Stomach (tissue), 9 donors: Measurements from ENCODE around the gene NFKBIA. TPM values are rescaled to one million over a fixed set of nuclear protein-coding genes. Genes with fewer than 3 reads are reported as not detected.

Source experiments
- DNase-seq, 2 donors: peaks; one replicate each; pipeline versions ENCODE4 v3.0.0 to v3.0.0-alpha.2; 2013 to 2019
- H3K27ac ChIP-seq, 5 donors: fragments of 200-600 bp in 4 of 5; sonication (generic) in 4 of 5; one replicate each; pipeline ENCODE4 v1.5.1; 2013 to 2019; ENCODE audit warnings: mild to moderate bottlenecking in 1 of 5, moderate library complexity in 1 of 5
- H3K27me3 ChIP-seq, 3 donors: fragments of 200-600 bp; sonication (generic); one replicate each; pipeline ENCODE4 v1.5.1; 2017 to 2019; ENCODE audit warnings: mixed run types in 1 of 3
- H3K36me3 ChIP-seq, 4 donors: fragments of 200-600 bp; sonication (generic); 1 replicate in 3 of 4; 2 replicates in 1 of 4; pipeline ENCODE4 v1.5.1; 2016 to 2019
- H3K4me1 ChIP-seq, 4 donors: fragments of 200-600 bp; sonication (generic); one replicate each; pipeline ENCODE4 v1.5.1; 2016 to 2019
- H3K4me3 ChIP-seq, 4 donors: fragments of 200-600 bp; sonication (generic) in 3 of 4; one replicate each; pipeline ENCODE4 v1.5.1; 2016 to 2019; ENCODE audit warnings: mild to moderate bottlenecking in 1 of 4
- H3K9me3 ChIP-seq, 4 donors: fragments of 200-600 bp; sonication (generic); one replicate each; pipeline ENCODE4 v1.5.1; 2016 to 2019
- CTCF ChIP-seq, 7 experiments: fragments of 450-650 bp in 4 of 7; fragments of 200-600 bp in 3 of 7; sonication (generic) in 3 of 7; IDR thresholded peaks; one replicate each; pipeline ENCODE4 v1.5.1; 2016 to 2019; ENCODE audit warnings: antibody characterized with exemption in 7 of 7, control low read depth in 2 of 7, mild to moderate bottlenecking in 1 of 7
- EP300 ChIP-seq: sonication (generic); formaldehyde crosslinking; IDR thresholded peaks from one replicate; pipeline ENCODE4 v1.6.1; 2017; ENCODE audit warnings: antibody characterized with exemption
- POLR2A ChIP-seq, 4 donors: fragments of 450-650 bp; IDR thresholded peaks; one replicate each; pipeline ENCODE4 v1.6.1; 2016; ENCODE audit warnings: antibody characterized with exemption in 4 of 4, control low read depth in 2 of 4, mild to moderate bottlenecking in 1 of 4, moderate library complexity in 1 of 4
- POLR2AphosphoS5 ChIP-seq, 3 donors: sonication (generic); formaldehyde crosslinking; IDR thresholded peaks; one replicate each; pipeline ENCODE4 v1.6.1; 2016; ENCODE audit warnings: antibody characterized with exemption in 3 of 3
- WGBS, 5 donors: extraction: QIAGEN DNeasy Blood & Tissue Kit in 3 of 5; methylation state at CpG; one replicate each; pipeline versions ENCODE4 v1.1.5 to v1.1.7; 2013 to 2018; 5-methylcytosine and 5-hydroxymethylcytosine counted together
- intact Hi-C: fragments of 100-400 bp; cut with DNase I; formaldehyde crosslinking; loops from one replicate; pipeline ENCODE4 v1.15.1; 2023; ENCODE audit warnings: low total_unique reads
- polyA plus RNA-seq, 3 donors: library from polyadenylated mRNA; stranded (reverse); fragments of 200-250 nt; gene quantifications; one replicate each; pipeline ENCODE4 v1.2.3, GENCODE V29; 2013
- total RNA-seq, 5 donors: library from RNA; depleted of rRNA; stranded (reverse); fragments of >200 nt; gene quantifications; one replicate each; pipeline versions ENCODE4 v1.1.0 to v1.2.3, GENCODE V29; 2014 to 2016
- donor health status: healthy with polysubstance abuse.
- donor health status: Bipolar disorder and iron deficiency.
- donor health status: healthy.

Gene NFKBIA
- total and polyA plus RNA-seq, 8 donors = 107 to 605 (median 172) TPM

DNA sequence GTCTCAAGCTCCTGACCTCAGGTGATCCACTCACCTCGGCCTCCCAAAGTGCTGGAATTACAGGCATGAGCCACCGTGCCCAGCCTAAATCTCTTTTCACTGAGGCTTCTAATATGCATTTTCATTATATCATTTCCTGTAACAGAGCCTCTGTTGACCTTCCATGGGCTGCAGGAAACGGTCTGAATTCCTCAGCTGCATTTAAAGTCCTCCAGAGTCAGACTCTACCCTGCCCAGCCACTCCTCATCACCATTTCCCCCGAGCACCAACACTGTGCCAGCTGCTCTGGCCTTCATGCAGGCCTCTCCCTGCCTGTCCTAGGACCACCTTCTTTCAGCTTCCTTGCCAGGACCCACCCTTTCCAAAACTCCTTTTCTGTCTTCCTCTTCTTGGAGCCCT, 9.8 kb upstream of the NFKBIA start:
- WGBS, 5 donors = 33 to 41% (median 37%) methylated on average over 4 of the region's 4 CpGs

GRCh38 chr14:35412272-35413056, 7.9 kb upstream of the NFKBIA start:
- Histone ChIP-seq H3K36me3 (no peaks in the 10 kb centered on the region), H3K27me3 (no peaks in the 10 kb centered on the region), H3K27ac (peak overlapping the region in 1 of 5 donors; percentile 4), H3K4me1 (peaks cover 7 to 12% (median 10%) of the 10 kb centered on the region in 4 donors), H3K4me3 (no peak overlapping the region), H3K9me3 (no peaks in the 10 kb centered on the region)
- intact Hi-C loops = loop anchor here (5.0 kb wide), 2 partner anchors 195 to 270 kb away; no protein-coding TSS in a partner anchor
- TF ChIP-seq POLR2AphosphoS5 (IDR thresholded peaks at IDR 0.05) = no peak
- no peak for TF ChIP-seq EP300
- TF ChIP-seq CTCF (IDR thresholded peaks at IDR 0.05) = no peak
- TF ChIP-seq POLR2A (IDR thresholded peaks at IDR 0.05) = no peak
- no peak for DNase-seq
- WGBS, 5 donors = 80 to 85% (median 83%) methylated on average over 12 of the region's 12 CpGs

More for the DNA sequence above, 9.8 kb upstream of the NFKBIA start:
- H3K4me1 ChIP-seq = peaks cover 7 to 12% (median 9%) of the 10 kb centered on the region in 4 donors
- DNase-seq = no peak
- TF ChIP-seq CTCF (IDR thresholded peaks at IDR 0.05) (no peak), POLR2AphosphoS5 (IDR thresholded peaks at IDR 0.05) (no peak), POLR2A (IDR thresholded peaks at IDR 0.05) (no peak), EP300 (no peak)
- no peak overlapping the region for H3K4me3 ChIP-seq
- H3K9me3 ChIP-seq = no peaks in the 10 kb centered on the region
- H3K27me3 ChIP-seq = no peaks in the 10 kb centered on the region
- H3K36me3 ChIP-seq = no peaks in the 10 kb centered on the region
- peak overlapping the region in 1 of 5 donors; percentile 4 for H3K27ac ChIP-seq
- intact Hi-C loops = loop anchor here (5.0 kb wide), 2 partner anchors 197 to 272 kb away; no protein-coding TSS in a partner anchor

GRCh38 chr14:35410858-35411257, 6.3 kb upstream of the NFKBIA start:
- H3K36me3 ChIP-seq = no peaks in the 10 kb centered on the region
- 84 to 89% (median 87%) methylated on average over 6 of the region's 6 CpGs for WGBS, 5 donors
- no peak overlapping the region for H3K4me3 ChIP-seq
- intact Hi-C loops = loop anchor here (5.0 kb wide), 2 partner anchors 194 to 269 kb away; no protein-coding TSS in a partner anchor
- peaks cover 15 to 28% (median 20%) of the 10 kb centered on the region in 4 donors for H3K4me1 ChIP-seq
- TF ChIP-seq POLR2A (IDR thresholded peaks at IDR 0.05) = no peak
- no peak for TF ChIP-seq CTCF (IDR thresholded peaks at IDR 0.05)
- no peak for TF ChIP-seq POLR2AphosphoS5 (IDR thresholded peaks at IDR 0.05)
- no peak for TF ChIP-seq EP300
- no peak for DNase-seq
- H3K27ac ChIP-seq = no peak overlapping the region
- H3K9me3 ChIP-seq = no peaks in the 10 kb centered on the region
- no peaks in the 10 kb centered on the region for H3K27me3 ChIP-seq

DNA sequence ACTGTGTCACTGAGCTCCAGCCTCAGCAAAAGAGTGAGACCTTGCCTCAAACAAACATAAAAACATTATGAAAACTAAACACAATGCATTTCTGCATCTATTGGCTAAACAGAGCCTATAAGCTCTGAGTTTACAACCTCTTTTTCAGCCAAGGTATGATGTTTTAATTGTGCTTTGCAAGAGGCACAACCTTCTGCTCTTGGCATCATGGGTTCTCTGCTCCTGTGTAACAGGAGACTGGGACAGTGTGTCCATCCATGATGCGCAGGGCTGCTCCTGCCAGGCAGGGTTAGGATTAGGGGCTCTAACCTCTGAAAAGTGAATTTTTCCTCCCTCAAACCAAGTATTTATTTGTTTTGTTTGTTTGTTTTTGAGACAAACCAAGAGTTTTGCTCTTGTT, 5.0 kb upstream of the NFKBIA start:
- intact Hi-C loops = loop anchor here (10.0 kb wide), 2 partner anchors 75 to 115 kb away; partner anchors contain the start of gene PSMA6
- DNase-seq = no peak
- 94 to 100% (median 100%) methylated on average over 1 of the region's 1 CpG for WGBS, 5 donors

More for the DNA sequence above, 5.0 kb upstream of the NFKBIA start:
- TF ChIP-seq EP300 = no peak
- no peak for TF ChIP-seq POLR2A (IDR thresholded peaks at IDR 0.05)
- TF ChIP-seq CTCF (IDR thresholded peaks at IDR 0.05) = no peak
- TF ChIP-seq POLR2AphosphoS5 (IDR thresholded peaks at IDR 0.05) = no peak
- Histone ChIP-seq H3K27me3 (no peaks in the 10 kb centered on the region), H3K9me3 (no peaks in the 10 kb centered on the region), H3K36me3 (no peaks in the 10 kb centered on the region), H3K4me3 (no peak overlapping the region), H3K27ac (no peak overlapping the region), H3K4me1 (peaks cover 18 to 35% (median 27%) of the 10 kb centered on the region in 4 donors)
